MM.1S (cell line): Measurements from ENCODE around the gene MCEMP1.

Source experiments
- EZH2 ChIP-seq: fragments of 300-600 bp; sonication (generic); optimal IDR thresholded peaks from 2 replicates; pipeline ENCODE3; 2017; ENCODE audit warnings: low read depth, mild to moderate bottlenecking, antibody characterized with exemption, low read length, mixed read lengths
- EZH2phosphoT487 ChIP-seq: fragments of 300-600 bp; sonication (generic); IDR thresholded peaks from 2 replicates; pipeline ENCODE4 v1.6.1; 2018; ENCODE audit warnings: antibody characterized with exemption, low read length
- TF ChIP-seq, protein P1 (sequence below): fragments of 300-600 bp; sonication (generic); IDR thresholded peaks from 2 replicates; pipeline ENCODE4 v1.5.1; 2016; ENCODE audit warnings: antibody characterized with exemption, low read length, mixed read lengths

GRCh38 chr19:7680606-7681339 lies 3.9 kb downstream of the MCEMP1 start, which contains the start of gene TRAPPC5:
- TF ChIP-seq EZH2 = no peak
- TF ChIP-seq, protein P1, sequence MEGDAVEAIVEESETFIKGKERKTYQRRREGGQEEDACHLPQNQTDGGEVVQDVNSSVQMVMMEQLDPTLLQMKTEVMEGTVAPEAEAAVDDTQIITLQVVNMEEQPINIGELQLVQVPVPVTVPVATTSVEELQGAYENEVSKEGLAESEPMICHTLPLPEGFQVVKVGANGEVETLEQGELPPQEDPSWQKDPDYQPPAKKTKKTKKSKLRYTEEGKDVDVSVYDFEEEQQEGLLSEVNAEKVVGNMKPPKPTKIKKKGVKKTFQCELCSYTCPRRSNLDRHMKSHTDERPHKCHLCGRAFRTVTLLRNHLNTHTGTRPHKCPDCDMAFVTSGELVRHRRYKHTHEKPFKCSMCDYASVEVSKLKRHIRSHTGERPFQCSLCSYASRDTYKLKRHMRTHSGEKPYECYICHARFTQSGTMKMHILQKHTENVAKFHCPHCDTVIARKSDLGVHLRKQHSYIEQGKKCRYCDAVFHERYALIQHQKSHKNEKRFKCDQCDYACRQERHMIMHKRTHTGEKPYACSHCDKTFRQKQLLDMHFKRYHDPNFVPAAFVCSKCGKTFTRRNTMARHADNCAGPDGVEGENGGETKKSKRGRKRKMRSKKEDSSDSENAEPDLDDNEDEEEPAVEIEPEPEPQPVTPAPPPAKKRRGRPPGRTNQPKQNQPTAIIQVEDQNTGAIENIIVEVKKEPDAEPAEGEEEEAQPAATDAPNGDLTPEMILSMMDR = peak; percentile 98
- no peak for TF ChIP-seq EZH2phosphoT487
